Astrocyte of the hippocampus (primary cell): ENCODE results near the gene PCDHGA2.
"Not testable (repeated sequence)": the region's sequence is repeated elsewhere in the genome, so short reads cannot be mapped to it uniquely, and the experiment has no call there.

Experiments used
- DNase-seq: peaks from one replicate; pipeline ENCODE4 v3.0.0; 2011; ENCODE audit warnings: low read depth, low spot score

PCDHGA2 gene

DNA sequence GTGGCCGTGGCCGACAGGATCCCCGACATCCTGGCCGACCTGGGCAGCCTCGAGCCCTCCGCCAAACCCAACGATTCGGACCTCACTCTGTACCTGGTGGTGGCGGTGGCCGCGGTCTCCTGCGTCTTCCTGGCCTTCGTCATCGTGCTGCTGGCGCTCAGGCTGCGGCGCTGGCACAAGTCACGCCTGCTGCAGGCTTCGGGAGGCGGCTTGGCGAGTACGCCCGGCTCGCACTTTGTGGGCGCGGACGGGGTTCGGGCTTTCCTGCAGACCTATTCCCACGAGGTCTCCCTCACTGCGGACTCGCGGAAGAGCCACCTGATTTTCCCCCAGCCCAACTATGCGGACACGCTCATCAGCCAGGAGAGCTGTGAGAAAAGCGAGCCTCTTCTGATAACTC is 7.5 kb downstream of the PCDHGA2 start:
- DNase-seq = not testable (repeated sequence)

DNA sequence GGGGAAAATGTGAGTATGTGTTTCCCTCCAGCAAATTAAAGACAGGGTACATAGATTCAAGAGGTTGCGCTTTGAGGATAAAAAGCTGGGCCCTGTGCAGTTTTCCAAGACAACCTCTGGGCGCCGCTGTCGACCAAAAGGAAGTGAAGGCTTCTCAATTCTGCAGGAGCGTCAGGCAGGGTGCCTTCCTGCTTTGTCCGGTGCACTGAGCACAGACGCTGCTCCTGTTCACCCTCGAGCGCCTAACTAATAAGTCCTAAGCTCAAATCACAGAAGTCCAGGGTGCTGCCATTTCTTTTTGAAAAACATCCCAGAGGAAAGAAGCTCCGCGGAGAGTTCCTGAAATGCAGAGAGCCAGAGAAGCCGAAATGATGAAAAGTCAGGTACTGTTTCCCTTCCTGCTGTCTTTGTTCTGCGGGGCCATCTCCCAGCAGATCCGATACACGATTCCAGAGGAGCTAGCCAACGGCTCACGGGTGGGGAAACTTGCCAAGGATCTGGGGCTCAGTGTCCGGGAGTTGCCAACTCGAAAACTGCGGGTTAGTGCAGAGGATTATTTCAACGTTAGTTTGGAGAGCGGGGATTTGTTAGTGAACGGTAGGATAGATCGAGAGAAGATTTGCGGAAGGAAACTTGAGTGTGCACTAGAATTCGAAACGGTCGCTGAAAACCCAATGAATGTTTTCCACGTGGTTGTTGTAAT is 11.5 kb downstream of the PCDHGA2 start, which contains the start of gene PCDHGB1:
TSS of gene PCDHGB1 (plus strand) at position 183 of the 703 bp plus-strand sequence. CDS start at position 345, 162 bp downstream.
- DNase-seq = peak; percentile 45

DNA sequence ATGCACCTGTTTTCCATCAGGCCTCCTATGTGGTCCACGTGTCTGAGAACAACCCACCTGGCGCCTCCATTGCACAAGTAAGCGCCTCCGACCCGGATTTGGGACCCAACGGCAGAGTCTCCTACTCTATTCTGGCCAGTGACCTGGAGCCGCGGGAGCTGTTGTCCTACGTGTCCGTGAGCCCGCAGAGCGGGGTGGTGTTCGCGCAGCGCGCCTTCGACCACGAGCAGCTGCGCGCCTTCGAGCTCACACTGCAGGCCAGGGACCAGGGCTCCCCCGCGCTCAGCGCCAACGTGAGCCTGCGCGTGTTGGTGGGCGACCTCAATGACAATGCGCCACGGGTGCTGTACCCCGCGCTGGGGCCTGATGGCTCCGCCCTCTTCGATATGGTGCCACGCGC is 13.0 kb downstream of the PCDHGA2 start:
- no peak for DNase-seq

DNA sequence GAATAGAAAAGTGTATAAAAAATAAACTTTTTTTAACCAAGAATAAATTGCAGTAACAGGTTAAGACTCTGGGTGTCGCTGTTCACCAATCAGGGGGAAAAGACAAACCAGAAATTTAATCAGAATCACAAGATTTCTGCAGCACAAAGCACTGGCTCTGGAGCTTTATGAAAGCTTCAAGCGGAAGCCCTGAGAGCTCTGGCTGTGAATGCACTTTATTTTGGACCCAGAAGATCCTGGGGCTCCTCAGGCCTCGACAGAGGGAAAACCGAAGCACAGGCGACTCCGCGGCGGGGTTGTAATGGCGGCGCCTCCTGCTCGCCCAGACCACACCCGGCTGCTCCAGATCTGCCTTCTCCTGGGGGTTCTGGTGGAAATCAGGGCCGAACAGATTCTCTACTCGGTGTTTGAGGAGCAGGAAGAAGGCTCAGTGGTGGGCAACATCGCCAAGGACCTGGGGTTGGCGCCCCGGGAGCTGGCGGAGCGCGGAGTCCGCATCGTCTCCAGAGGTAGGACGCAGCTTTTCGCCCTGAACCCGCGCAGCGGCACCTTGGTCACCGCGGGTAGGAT is 16.4 kb downstream of the PCDHGA2 start, which contains the start of gene PCDHGA4:
TSS of gene PCDHGA4 (plus strand) at position 122 of the 570 bp plus-strand sequence. CDS start at position 209, 87 bp downstream.
- DNase-seq = peak; percentile 9

GRCh38 chr5:141355641-141356040 is 17.1 kb downstream of the PCDHGA2 start:
- no peak for DNase-seq

DNA sequence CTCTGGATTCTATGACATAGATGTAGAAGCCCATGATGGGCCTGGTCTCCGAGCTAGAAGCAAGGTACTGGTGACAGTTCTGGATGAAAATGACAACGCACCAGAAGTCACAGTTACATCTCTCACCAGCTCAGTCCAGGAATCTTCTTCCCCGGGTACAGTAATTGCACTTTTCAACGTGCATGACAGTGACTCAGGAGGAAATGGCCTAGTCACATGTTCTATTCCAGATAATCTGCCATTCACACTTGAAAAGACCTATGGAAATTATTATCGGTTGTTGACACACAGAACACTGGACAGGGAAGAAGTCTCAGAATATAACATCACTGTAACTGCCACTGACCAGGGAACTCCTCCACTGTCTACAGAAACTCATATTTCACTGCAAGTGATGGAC is 17.6 kb downstream of the PCDHGA2 start:
- no peak for DNase-seq

GRCh38 chr5:141356950-141357349 is 18.4 kb downstream of the PCDHGA2 start:
- no peak for DNase-seq

GRCh38 chr5:141359790-141360426 is 21.3 kb downstream of the PCDHGA2 start, which contains the start of gene PCDHGB2:
PCDHGB2 (plus strand) TSS chr5:141359994; CDS start chr5:141360136, 142 bp downstream.
- peak; percentile 15 for DNase-seq

DNA sequence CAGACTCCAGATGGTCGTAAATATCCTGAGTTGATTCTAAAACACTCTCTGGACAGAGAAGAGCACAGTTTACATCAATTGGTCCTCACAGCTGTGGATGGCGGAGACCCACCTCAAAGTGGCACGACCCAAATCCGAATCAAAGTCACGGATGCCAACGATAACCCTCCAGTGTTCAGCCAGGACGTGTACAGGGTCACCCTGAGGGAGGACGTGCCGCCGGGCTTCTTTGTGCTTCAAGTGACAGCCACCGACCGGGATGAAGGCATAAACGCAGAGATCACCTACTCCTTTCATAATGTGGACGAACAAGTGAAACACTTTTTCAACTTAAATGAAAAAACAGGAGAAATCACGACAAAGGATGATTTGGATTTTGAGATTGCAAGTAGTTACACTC is 22.1 kb downstream of the PCDHGA2 start:
- no peak for DNase-seq

- DNase-seq = no peak
Measured at GRCh38 chr5:141362719-141363118, 24.2 kb downstream of the PCDHGA2 start.

- DNase-seq = peak; percentile 20
Measured at GRCh38 chr5:141363952-141364660, 25.5 kb downstream of the PCDHGA2 start, which contains the start of gene PCDHGA5. PCDHGA5 (plus strand) TSS chr5:141364162; CDS start chr5:141364331, 169 bp downstream.

DNA sequence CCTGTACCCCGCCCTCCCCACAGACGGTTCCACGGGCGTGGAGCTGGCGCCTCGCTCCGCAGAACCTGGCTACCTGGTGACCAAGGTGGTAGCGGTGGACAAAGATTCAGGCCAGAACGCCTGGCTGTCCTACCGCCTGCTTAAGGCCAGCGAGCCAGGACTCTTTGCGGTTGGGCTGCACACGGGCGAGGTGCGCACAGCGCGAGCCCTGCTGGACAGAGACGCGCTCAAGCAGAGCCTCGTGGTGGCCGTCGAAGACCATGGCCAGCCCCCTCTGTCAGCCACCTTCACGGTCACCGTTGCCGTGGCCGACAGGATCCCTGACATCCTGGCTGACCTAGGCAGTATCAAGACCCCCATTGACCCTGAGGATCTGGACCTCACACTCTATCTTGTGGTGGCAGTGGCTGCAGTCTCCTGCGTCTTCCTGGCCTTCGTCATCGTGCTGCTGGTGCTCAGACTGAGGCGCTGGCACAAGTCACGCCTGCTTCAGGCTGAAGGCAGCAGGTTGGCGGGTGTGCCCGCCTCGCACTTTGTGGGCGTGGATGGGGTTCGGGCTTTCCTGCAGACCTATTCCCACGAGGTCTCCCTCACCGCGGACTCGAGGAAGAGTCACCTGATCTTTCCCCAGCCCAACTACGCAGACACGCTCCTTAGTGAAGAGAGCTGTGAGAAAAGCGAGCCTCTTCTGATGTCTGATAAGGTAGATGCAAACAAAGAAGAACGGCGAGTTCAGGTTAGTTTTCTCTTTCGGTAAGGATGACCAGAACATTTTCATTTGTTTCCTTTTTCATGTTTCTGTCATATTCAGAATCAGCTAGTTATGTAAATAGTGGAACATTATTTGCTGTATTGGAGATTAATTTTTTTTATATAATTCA is 27.7 kb downstream of the PCDHGA2 start:
- no peak for DNase-seq

DNA sequence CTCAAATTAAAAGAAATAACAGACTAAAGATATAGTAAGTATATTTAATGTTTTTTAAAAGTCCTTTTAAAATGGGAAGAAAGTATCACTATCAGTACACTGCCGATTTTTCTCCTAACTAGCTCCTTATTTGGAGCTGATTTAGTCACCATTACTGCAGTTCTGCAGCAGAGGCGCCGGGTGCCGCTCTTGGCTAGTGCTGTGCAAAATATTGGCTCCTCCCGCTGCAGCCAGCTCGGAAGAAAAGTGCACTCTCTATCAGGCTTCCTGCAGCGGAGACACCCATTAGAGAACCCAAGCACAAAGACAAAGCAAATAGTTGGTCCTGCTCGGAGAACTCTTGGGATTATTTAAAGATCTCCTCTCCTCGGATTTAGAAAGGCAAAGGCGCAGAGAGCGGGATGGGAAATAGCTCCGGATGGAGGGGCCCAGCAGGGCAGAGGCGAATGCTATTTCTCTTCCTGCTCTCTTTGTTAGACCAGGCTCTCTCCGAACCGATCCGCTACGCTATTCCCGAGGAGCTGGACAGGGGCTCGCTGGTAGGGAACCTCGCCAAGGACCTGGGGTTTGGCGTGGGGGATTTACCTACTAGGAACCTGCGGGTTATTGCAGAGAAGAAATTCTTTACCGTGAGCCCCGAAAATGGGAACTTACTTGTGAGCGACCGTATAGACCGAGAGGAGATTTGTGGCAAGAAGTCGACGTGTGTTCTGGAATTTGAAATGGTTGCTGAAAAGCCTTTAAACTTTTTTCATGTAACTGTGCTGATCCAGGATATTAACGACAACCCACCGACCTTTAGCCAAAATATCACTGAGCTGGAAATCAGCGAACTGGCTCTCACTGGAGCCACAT is 31.7 kb downstream of the PCDHGA2 start, which contains the start of gene PCDHGB3:
TSS of gene PCDHGB3 (plus strand) at position 249 of the 855 bp plus-strand sequence. CDS start at position 402, 153 bp downstream.
- peak; percentile 60 for DNase-seq

DNA sequence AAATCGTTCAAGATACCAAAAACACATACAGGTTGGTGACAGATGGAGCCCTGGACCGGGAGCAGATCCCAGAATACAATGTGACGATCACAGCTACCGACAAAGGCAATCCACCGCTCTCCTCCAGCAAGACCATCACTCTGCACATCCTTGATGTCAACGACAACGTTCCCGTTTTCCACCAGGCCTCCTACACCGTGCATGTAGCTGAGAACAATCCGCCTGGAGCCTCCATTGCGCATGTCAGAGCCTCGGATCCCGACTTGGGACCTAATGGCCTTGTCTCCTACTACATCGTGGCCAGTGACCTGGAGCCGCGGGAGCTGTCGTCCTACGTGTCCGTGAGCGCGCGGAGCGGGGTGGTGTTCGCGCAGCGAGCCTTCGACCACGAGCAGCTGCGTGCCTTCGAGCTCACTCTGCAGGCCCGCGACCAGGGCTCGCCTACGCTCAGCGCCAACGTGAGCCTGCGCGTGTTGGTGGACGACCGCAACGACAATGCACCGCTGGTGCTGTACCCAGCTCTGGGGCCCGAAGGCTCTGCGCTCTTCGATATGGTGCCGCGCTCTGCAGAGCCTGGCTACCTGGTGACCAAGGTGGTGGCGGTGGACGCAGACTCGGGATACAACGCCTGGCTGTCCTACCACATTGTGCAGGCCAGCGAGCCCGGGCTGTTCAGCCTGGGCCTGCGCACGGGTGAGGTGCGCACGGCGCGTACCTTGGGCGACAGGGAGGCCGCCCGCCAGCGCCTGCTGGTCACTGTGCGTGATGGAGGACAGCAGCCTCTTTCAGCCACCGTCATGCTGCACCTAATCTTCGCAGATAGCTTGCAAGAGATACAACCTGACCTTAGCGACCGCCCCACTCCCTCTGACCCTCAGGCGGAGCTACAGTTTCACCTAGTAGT is 33.3 kb downstream of the PCDHGA2 start:
- DNase-seq = no peak

- DNase-seq = peak; percentile 36
Measured at GRCh38 chr5:141373673-141374317, 35.2 kb downstream of the PCDHGA2 start, which contains the start of gene PCDHGA6. PCDHGA6 (plus strand) TSS chr5:141373891; CDS start chr5:141374084, 193 bp downstream.

GRCh38 chr5:141374627-141375026 is 36.1 kb downstream of the PCDHGA2 start:
- no peak for DNase-seq

DNA sequence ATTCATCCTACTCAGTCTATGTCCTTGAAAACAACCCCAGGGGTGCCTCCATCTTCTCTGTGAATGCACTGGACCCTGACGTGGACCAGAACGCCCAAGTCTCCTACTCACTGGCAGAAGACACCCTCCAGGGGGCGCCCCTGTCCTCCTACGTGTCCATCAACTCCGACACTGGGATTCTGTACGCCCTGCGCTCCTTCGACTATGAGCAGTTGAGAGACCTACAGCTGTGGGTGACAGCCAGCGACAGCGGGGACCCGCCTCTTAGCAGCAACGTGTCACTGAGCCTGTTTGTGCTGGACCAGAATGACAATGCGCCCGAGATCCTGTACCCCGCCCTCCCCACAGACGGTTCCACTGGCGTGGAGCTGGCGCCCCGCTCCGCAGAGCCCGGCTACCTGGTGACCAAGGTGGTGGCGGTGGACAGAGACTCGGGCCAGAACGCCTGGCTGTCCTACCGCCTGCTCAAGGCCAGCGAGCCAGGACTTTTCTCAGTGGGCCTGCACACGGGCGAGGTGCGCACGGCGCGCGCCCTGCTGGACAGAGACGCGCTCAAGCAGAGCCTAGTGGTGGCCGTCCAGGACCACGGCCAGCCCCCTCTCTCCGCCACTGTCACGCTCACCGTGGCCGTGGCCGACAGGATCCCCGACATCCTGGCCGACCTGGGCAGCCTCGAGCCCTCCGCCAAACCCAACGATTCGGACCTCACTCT is 37.0 kb downstream of the PCDHGA2 start:
- DNase-seq = not testable (repeated sequence)
